Esophagus squamous epithelium (tissue), 5 donors: ENCODE results near the gene BCL11B. TPM values are rescaled to one million over a fixed set of nuclear protein-coding genes. Genes with fewer than 3 reads are reported as not detected.
A peak's percentile ranks its signal among the peaks of the same experiment; 100 is the strongest.

ENCODE experiments used
- DNase-seq: peaks from one replicate; lab custom pipeline; 2025; lab: John Stamatoyannopoulos, UW
- H3K27ac ChIP-seq, 4 donors: fragments of 200-600 bp; sonication (generic); one replicate each; pipeline ENCODE4 v1.5.1; 2016 to 2019; ENCODE audit warnings: mild to moderate bottlenecking in 1 of 4
- H3K27me3 ChIP-seq, 4 donors: fragments of 200-600 bp; sonication (generic); 1 replicate in 3 of 4; 2 replicates in 1 of 4; pipeline versions ENCODE4 v1.5.1 to v1.6.0; 2017 to 2021; ENCODE audit warnings: antibody characterized with exemption in 1 of 4
- H3K36me3 ChIP-seq, 3 donors: fragments of 200-600 bp; sonication (generic); one replicate each; pipeline ENCODE4 v1.5.1; 2016 to 2019
- H3K4me1 ChIP-seq, 3 donors: fragments of 200-600 bp; sonication (generic); one replicate each; pipeline ENCODE4 v1.5.1; 2017 to 2019
- H3K4me3 ChIP-seq, 4 donors: fragments of 200-600 bp; sonication (generic); 1 replicate in 3 of 4; 2 replicates in 1 of 4; pipeline ENCODE4 v1.5.1; 2016 to 2019; ENCODE audit warnings: mild to moderate bottlenecking in 2 of 4, moderate library complexity in 1 of 4
- H3K9me3 ChIP-seq, 3 donors: fragments of 200-600 bp; sonication (generic); one replicate each; pipeline ENCODE4 v1.5.1; 2016 to 2019
- POLR2A ChIP-seq, 4 donors: fragments of 450-650 bp; IDR thresholded peaks; one replicate each; pipeline ENCODE4 v1.6.1; 2017; ENCODE audit warnings: antibody characterized with exemption in 4 of 4, mild to moderate bottlenecking in 4 of 4, moderate library complexity in 3 of 4
- WGBS, 2 donors: methylation state at CpG; one replicate each; pipeline ENCODE4 v1.1.5; 2018; 5-methylcytosine and 5-hydroxymethylcytosine counted together
- intact Hi-C: fragments of 100-400 bp; cut with DNase I; formaldehyde crosslinking; loops from one replicate; pipeline ENCODE4 v1.15.0; 2022
- total RNA-seq, 4 donors: library from RNA; depleted of rRNA; stranded (reverse); fragments of >200 nt; gene quantifications; one replicate each; pipeline ENCODE4 v1.1.0, GENCODE V29; 2016
- TF ChIP-seq, protein P1 (sequence below), 6 experiments: fragments of 450-650 bp in 4 of 6; fragments of 200-600 bp in 2 of 6; sonication (generic) in 2 of 6; IDR thresholded peaks; one replicate each; pipeline ENCODE4 v1.5.1; 2016 to 2019; ENCODE audit warnings: antibody characterized with exemption in 6 of 6, mild to moderate bottlenecking in 4 of 6, moderate library complexity in 4 of 6
- donor health status: DM: yes; HTN: yes; CAD: no.

BCL11B gene
- total RNA-seq, 4 donors from 2014 or later: 10.1 to 19.3 (median 12.9) TPM

GRCh38 chr14:99190696-99191394 is 81.2 kb downstream of the BCL11B start:
- Histone ChIP-seq H3K27me3 (no peaks in the 10 kb centered on the region), H3K4me3 (peak overlapping the region in 2 of 4 donors; percentile 48 to 58), H3K9me3 (no peaks in the 10 kb centered on the region), H3K36me3 (no peaks in the 10 kb centered on the region), H3K4me1 (peaks cover 9 to 73% (median 14%) of the 10 kb centered on the region in 3 donors), H3K27ac (peak overlapping the region in 2 of 4 donors; percentile 64 to 78)
- no peak for TF ChIP-seq POLR2A (IDR thresholded peaks at IDR 0.05)
- TF ChIP-seq, protein P1, sequence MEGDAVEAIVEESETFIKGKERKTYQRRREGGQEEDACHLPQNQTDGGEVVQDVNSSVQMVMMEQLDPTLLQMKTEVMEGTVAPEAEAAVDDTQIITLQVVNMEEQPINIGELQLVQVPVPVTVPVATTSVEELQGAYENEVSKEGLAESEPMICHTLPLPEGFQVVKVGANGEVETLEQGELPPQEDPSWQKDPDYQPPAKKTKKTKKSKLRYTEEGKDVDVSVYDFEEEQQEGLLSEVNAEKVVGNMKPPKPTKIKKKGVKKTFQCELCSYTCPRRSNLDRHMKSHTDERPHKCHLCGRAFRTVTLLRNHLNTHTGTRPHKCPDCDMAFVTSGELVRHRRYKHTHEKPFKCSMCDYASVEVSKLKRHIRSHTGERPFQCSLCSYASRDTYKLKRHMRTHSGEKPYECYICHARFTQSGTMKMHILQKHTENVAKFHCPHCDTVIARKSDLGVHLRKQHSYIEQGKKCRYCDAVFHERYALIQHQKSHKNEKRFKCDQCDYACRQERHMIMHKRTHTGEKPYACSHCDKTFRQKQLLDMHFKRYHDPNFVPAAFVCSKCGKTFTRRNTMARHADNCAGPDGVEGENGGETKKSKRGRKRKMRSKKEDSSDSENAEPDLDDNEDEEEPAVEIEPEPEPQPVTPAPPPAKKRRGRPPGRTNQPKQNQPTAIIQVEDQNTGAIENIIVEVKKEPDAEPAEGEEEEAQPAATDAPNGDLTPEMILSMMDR (IDR thresholded peaks at IDR 0.05): peak in 2 of 6 experiments; percentile 16 to 19
- no peak for DNase-seq
- intact Hi-C loops: no loop called here
- WGBS, 2 donors: 59 to 72% methylated on average over 9 to 11 of the region's 11 CpGs

- Histone ChIP-seq H3K9me3 (no peaks in the 10 kb centered on the region), H3K36me3 (no peaks in the 10 kb centered on the region), H3K27me3 (no peaks in the 10 kb centered on the region), H3K4me3 (no peak overlapping the region), H3K4me1 (peaks cover 7 to 64% (median 14%) of the 10 kb centered on the region in 3 donors), H3K27ac (peak overlapping the region in 1 of 4 donors; percentile 11)
- WGBS, 2 donors: 59 to 71% methylated on average over 13 to 15 of the region's 26 CpGs
- intact Hi-C loops: no loop called here
- no peak for DNase-seq
- TF ChIP-seq, protein P1 (IDR thresholded peaks at IDR 0.05): no peak
- no peak for TF ChIP-seq POLR2A (IDR thresholded peaks at IDR 0.05)
These were observed 82.7 kb downstream of the BCL11B start for GRCh38 chr14:99189201-99189801.

DNA sequence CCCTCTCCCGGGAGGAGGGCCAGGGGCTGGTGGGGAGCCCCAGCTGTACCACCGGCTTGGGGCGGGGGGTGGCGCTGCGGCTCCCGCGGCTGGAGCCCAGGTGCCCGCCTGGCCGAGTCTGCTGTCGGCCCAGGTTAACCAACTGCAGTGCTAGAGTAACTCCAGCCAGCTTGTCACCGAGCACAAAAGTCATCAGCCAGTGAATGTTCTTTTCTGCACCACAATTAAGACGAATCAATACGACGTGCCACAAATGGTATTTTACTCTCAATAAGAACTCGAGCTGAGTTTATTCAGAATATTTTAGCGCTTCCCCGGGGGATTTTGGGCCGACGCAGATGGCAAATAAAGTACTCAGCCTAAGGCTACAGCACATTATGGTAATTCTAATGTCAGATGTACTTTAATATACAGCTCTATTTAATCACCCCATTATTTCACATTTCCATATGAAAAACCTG is 83.2 kb downstream of the BCL11B start:
- intact Hi-C loops: no loop called here
- H3K27me3 ChIP-seq: no peaks in the 10 kb centered on the region
- H3K4me1 ChIP-seq: peaks cover 7 to 65% (median 14%) of the 10 kb centered on the region in 3 donors
- 25 to 70% methylated on average over 8 to 12 of the region's 19 CpGs for WGBS, 2 donors
- DNase-seq: no peak
- no peaks in the 10 kb centered on the region for H3K9me3 ChIP-seq
- no peak for TF ChIP-seq POLR2A (IDR thresholded peaks at IDR 0.05)
- TF ChIP-seq, protein P1 (IDR thresholded peaks at IDR 0.05): peak in 1 of 6 experiments; percentile 27
- H3K4me3 ChIP-seq: no peak overlapping the region
- H3K27ac ChIP-seq: no peak overlapping the region
- H3K36me3 ChIP-seq: no peaks in the 10 kb centered on the region

- 78 to 81% methylated on average over 8 of the region's 8 CpGs for WGBS, 2 donors
These were observed 84.1 kb downstream of the BCL11B start for GRCh38 chr14:99187858-99188257.

More at GRCh38 chr14:99187858-99188257, 84.1 kb downstream of the BCL11B start:
- Histone ChIP-seq H3K27ac (no peak overlapping the region), H3K27me3 (no peaks in the 10 kb centered on the region), H3K9me3 (no peaks in the 10 kb centered on the region), H3K4me1 (peaks cover 7 to 59% (median 14%) of the 10 kb centered on the region in 3 donors), H3K4me3 (no peak overlapping the region), H3K36me3 (peaks cover 0 to 5% (median 0%) of the 10 kb centered on the region in 3 donors)
- DNase-seq: no peak
- intact Hi-C loops: no loop called here
- TF ChIP-seq, protein P1 (IDR thresholded peaks at IDR 0.05): no peak
- no peak for TF ChIP-seq POLR2A (IDR thresholded peaks at IDR 0.05)
